SK-N-SH (cell line): ENCODE measurements around the gene POLR1A. TPM values are rescaled to one million over a fixed set of nuclear protein-coding genes. Genes with fewer than 3 reads are reported as not detected.

Experiments
- CTCF ChIA-PET: fragments of 300-600, 350-600 bp; formaldehyde crosslinking; extraction: SDS; loops from one replicate; lab custom pipeline; 2021; lab: Yijun Ruan, JAX
- POLR2A ChIA-PET: fragments of 350-600 bp; sonication (Branson Sonifier 250); formaldehyde crosslinking; extraction: SDS; loops from one replicate; lab custom pipeline; 2020; ENCODE audit warnings: antibody characterized with exemption, inconsistent platforms; lab: Yijun Ruan, JAX
- DNase-seq: peaks from one replicate; pipeline ENCODE4 v3.0.0; 2012
- H2AFZ ChIP-seq: fragments of 200-600 bp; sonication (generic); 2 replicates; pipeline ENCODE4 v1.8.1; 2016; ENCODE audit warnings: antibody characterized with exemption, mild to moderate bottlenecking, low read depth
- H3F3A ChIP-seq: fragments of 200-600 bp; sonication (generic); replicated peaks from 2 replicates; pipeline ENCODE3; 2016; ENCODE audit warnings: antibody characterized with exemption, mild to moderate bottlenecking; ENCODE audit not compliant: insufficient read depth
- H3K27ac ChIP-seq, 2 experiments: fragments of 200-500 bp in 1 of 2; fragments of 200-600 bp in 1 of 2; sonication (Bioruptor generic) in 1 of 2; sonication (generic), shearing (Covaris generic) in 1 of 2; 2 replicates each; pipeline versions ENCODE4 v1.5.1 to v1.6.1; 2014 to 2016; ENCODE audit warnings: low read depth in 2 of 2, inconsistent platforms in 1 of 2, low read length in 1 of 2, mild to moderate bottlenecking in 1 of 2, mixed read lengths in 1 of 2
- H3K27me3 ChIP-seq: fragments of 200-600 bp; sonication (generic), shearing (Covaris generic); 2 replicates; pipeline ENCODE4 v1.6.1; 2016; ENCODE audit warnings: mixed run types; ENCODE audit not compliant: insufficient read depth
- H3K36me3 ChIP-seq, 2 experiments: fragments of 200-500 bp in 1 of 2; fragments of 200-600 bp in 1 of 2; sonication (Bioruptor generic) in 1 of 2; sonication (generic) in 1 of 2; replicated peaks in 1 of 2; 2 replicates each; pipeline versions ENCODE3 to v1.5.1; 2014 to 2016; ENCODE audit warnings: low read length in 1 of 2, mild to moderate bottlenecking in 1 of 2; ENCODE audit not compliant: insufficient read depth in 2 of 2, control insufficient read depth in 1 of 2
- H3K4me1 ChIP-seq, 2 experiments: fragments of 200-500 bp in 1 of 2; fragments of 200-600 bp in 1 of 2; sonication (Bioruptor generic) in 1 of 2; sonication (generic), shearing (Covaris generic) in 1 of 2; 2 replicates each; pipeline versions ENCODE4 v1.5.1 to v1.6.1; 2014 to 2016; ENCODE audit warnings: low read depth in 1 of 2, low read length in 1 of 2, mixed run types in 1 of 2; ENCODE audit not compliant: insufficient read depth in 2 of 2, control insufficient read depth in 1 of 2
- H3K4me2 ChIP-seq: fragments of 200-600 bp; sonication (generic), shearing (Covaris generic); 2 replicates; pipeline ENCODE4 v1.6.1; 2017; ENCODE audit warnings: mixed run types
- H3K4me3 ChIP-seq, 2 experiments: fragments of 200-500 bp in 1 of 2; fragments of 200-600 bp in 1 of 2; sonication (Bioruptor generic) in 1 of 2; sonication (generic), shearing (Covaris generic) in 1 of 2; 2 replicates each; pipeline versions ENCODE4 v1.5.1 to v1.8.1; 2014 to 2016; ENCODE audit warnings: low read depth in 2 of 2, inconsistent platforms in 1 of 2, low read length in 1 of 2, mild to moderate bottlenecking in 1 of 2, mixed read lengths in 1 of 2, moderate library complexity in 1 of 2
- H3K79me2 ChIP-seq: fragments of 200-600 bp; sonication (generic); 2 replicates; pipeline ENCODE4 v1.8.1; 2017; ENCODE audit warnings: mild to moderate bottlenecking; ENCODE audit not compliant: insufficient read depth
- H3K9ac ChIP-seq: fragments of 200-600 bp; sonication (generic); 2 replicates; pipeline ENCODE4 v1.6.1; 2017; ENCODE audit warnings: mixed run types
- H3K9me2 ChIP-seq: fragments of 200-600 bp; sonication (generic); 2 replicates; pipeline ENCODE4 v1.6.1; 2017; ENCODE audit warnings: mixed run types
- H3K9me3 ChIP-seq: fragments of 200-600 bp; sonication (generic); 2 replicates; pipeline ENCODE4 v1.6.1; 2017; ENCODE audit warnings: mixed run types, mild to moderate bottlenecking, moderate library complexity
- H4K20me1 ChIP-seq: fragments of 200-600 bp; sonication (generic); 2 replicates; pipeline ENCODE4 v1.6.1; 2017; ENCODE audit warnings: mild to moderate bottlenecking, mixed run types; ENCODE audit not compliant: insufficient read depth
- CHD2 ChIP-seq: fragments of 150-350 bp; IDR thresholded peaks from 2 replicates; pipeline ENCODE4 v1.6.1; 2018; ENCODE audit warnings: low read length; ENCODE audit not compliant: partially characterized antibody
- ELF1 ChIP-seq: IDR thresholded peaks from 2 replicates; pipeline ENCODE4 v1.4.0; 2012
- EZH2phosphoT487 ChIP-seq: fragments of 200-600 bp; sonication (generic); IDR thresholded peaks from 2 replicates; pipeline ENCODE4 v1.6.1; 2017; ENCODE audit warnings: low read depth, mixed run types, mild to moderate bottlenecking, antibody characterized with exemption, moderate library complexity, borderline replicate concordance
- GATA2 ChIP-seq: sonication (generic); formaldehyde crosslinking; IDR thresholded peaks from 2 replicates; pipeline ENCODE4 v1.5.0; 2020; ENCODE audit warnings: mild to moderate bottlenecking, missing genetic modification reagents
- MEF2A ChIP-seq: IDR thresholded peaks from 2 replicates; pipeline ENCODE4 v1.4.0; 2012; ENCODE audit warnings: low read depth, borderline replicate concordance
- MXI1 ChIP-seq: IDR thresholded peaks from 2 replicates; pipeline ENCODE4 v1.6.1; 2012; ENCODE audit warnings: mild to moderate bottlenecking, low read depth, low read length, improper control_type of control experiment
- NFIC ChIP-seq: IDR thresholded peaks from 2 replicates; pipeline ENCODE4 v1.4.0; 2012; ENCODE audit warnings: borderline replicate concordance
- POLR2AphosphoS5 ChIP-seq: IDR thresholded peaks from 2 replicates; pipeline ENCODE4 v1.6.1; 2012; ENCODE audit warnings: low read depth, low read length
- RAD21 ChIP-seq: IDR thresholded peaks from 2 replicates; pipeline ENCODE4 v1.6.1; 2012; ENCODE audit warnings: mild to moderate bottlenecking, low read length
- RFX5 ChIP-seq: IDR thresholded peaks from 2 replicates; pipeline ENCODE4 v1.6.1; 2012; ENCODE audit warnings: mild to moderate bottlenecking, improper control_type of control experiment, low read length
- SIN3A ChIP-seq: IDR thresholded peaks from 2 replicates; pipeline ENCODE4 v1.6.1; 2012; ENCODE audit warnings: low read depth, mild to moderate bottlenecking, low read length, moderate library complexity, borderline replicate concordance
- SMC3 ChIP-seq: IDR thresholded peaks from 2 replicates; pipeline ENCODE4 v1.6.1; 2012; ENCODE audit warnings: low read depth, low read length, improper control_type of control experiment
- TAF1 ChIP-seq: IDR thresholded peaks from 2 replicates; pipeline ENCODE4 v1.6.1; 2012; ENCODE audit warnings: low read depth, mild to moderate bottlenecking, low read length, moderate library complexity, borderline replicate concordance
- TCF12 ChIP-seq: IDR thresholded peaks from 2 replicates; pipeline ENCODE4 v1.4.0; 2012
- TEAD4 ChIP-seq: IDR thresholded peaks from 2 replicates; pipeline ENCODE4 v1.4.0; 2012; ENCODE audit warnings: mild to moderate bottlenecking, borderline replicate concordance; ENCODE audit not compliant: insufficient read depth
- WGBS: methylation state at CpG from one replicate; pipeline ENCODE4 v1.1.6; 2017; ENCODE audit warnings: low lambda C conversion rate; 5-methylcytosine and 5-hydroxymethylcytosine counted together
- polyA plus RNA-seq, 3 experiments: library from polyadenylated mRNA; depleted of rRNA; stranded (reverse); fragments of >200 nt; gene quantifications; 2 replicates each; pipeline ENCODE4 v1.2.3, GENCODE V29; 2012
- TF ChIP-seq, protein P1 (sequence below): fragments of 150-350 bp; IDR thresholded peaks from 2 replicates; pipeline ENCODE4 v1.6.1; 2017; ENCODE audit warnings: antibody characterized with exemption, low read length, low read depth, borderline replicate concordance
- TF ChIP-seq, protein P2 (sequence below): fragments of 200-600 bp; sonication (generic); IDR thresholded peaks from 2 replicates; pipeline ENCODE4 v1.6.1; 2017; ENCODE audit warnings: antibody characterized with exemption, mild to moderate bottlenecking, moderate library complexity
- TF ChIP-seq, protein P3 (sequence below): fragments of 150-350 bp; IDR thresholded peaks from 2 replicates; pipeline ENCODE4 v1.6.1; 2016; ENCODE audit warnings: mild to moderate bottlenecking, low read depth, low read length
- TF ChIP-seq, protein P4 (sequence below): IDR thresholded peaks from 2 replicates; pipeline ENCODE4 v1.6.1; 2012; ENCODE audit warnings: mild to moderate bottlenecking, low read depth, low read length, moderate library complexity

The POLR1A gene
- polyA plus RNA-seq, 1 of the 3 experiments (the other 2 are of a cell fraction) = 6.1 TPM

DNA sequence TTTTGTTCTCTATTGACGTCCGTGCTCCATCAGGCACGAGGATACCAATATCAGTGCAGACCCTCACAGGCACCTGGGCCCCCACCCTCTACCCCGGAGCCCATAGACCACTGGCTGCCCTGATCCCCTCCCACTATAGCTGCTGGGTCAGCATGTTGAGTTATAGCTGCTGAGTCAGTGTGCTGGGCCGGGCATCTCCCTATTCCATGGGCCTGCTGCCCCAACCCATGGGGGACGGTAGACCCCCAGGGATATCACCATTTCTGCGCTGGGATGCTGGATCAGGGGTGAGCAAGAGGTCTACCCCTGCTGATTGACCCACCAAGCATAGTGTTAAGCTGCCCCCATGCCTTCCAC is 116.8 kb downstream of the POLR1A start:
- no peaks in the 10 kb centered on the region for H3K9me2 ChIP-seq
- no peak for TF ChIP-seq TEAD4
- TF ChIP-seq TAF1 = no peak
- no peak for TF ChIP-seq NFIC
- TF ChIP-seq, protein P1, sequence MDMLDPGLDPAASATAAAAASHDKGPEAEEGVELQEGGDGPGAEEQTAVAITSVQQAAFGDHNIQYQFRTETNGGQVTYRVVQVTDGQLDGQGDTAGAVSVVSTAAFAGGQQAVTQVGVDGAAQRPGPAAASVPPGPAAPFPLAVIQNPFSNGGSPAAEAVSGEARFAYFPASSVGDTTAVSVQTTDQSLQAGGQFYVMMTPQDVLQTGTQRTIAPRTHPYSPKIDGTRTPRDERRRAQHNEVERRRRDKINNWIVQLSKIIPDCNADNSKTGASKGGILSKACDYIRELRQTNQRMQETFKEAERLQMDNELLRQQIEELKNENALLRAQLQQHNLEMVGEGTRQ = no peak
- no peak for TF ChIP-seq SIN3A
- TF ChIP-seq SMC3 = no peak
- TF ChIP-seq, protein P2, sequence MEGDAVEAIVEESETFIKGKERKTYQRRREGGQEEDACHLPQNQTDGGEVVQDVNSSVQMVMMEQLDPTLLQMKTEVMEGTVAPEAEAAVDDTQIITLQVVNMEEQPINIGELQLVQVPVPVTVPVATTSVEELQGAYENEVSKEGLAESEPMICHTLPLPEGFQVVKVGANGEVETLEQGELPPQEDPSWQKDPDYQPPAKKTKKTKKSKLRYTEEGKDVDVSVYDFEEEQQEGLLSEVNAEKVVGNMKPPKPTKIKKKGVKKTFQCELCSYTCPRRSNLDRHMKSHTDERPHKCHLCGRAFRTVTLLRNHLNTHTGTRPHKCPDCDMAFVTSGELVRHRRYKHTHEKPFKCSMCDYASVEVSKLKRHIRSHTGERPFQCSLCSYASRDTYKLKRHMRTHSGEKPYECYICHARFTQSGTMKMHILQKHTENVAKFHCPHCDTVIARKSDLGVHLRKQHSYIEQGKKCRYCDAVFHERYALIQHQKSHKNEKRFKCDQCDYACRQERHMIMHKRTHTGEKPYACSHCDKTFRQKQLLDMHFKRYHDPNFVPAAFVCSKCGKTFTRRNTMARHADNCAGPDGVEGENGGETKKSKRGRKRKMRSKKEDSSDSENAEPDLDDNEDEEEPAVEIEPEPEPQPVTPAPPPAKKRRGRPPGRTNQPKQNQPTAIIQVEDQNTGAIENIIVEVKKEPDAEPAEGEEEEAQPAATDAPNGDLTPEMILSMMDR = no peak
- no peak for TF ChIP-seq CHD2
- TF ChIP-seq MEF2A = no peak
- POLR2A ChIA-PET = no interaction called here
- 88% methylated on average over 6 of the region's 7 CpGs for WGBS
- no peaks in the 10 kb centered on the region for H3K27me3 ChIP-seq
- no peaks in the 10 kb centered on the region for H4K20me1 ChIP-seq
- H3K27ac ChIP-seq = no peak overlapping the region
- H3K4me3 ChIP-seq = no peak overlapping the region
- H3K36me3 ChIP-seq = no peaks in the 10 kb centered on the region
- H3K4me2 ChIP-seq = no peak overlapping the region
- CTCF ChIA-PET = no interaction called here
- no peak for DNase-seq
- no peaks in the 10 kb centered on the region for H3F3A ChIP-seq
- H2AFZ ChIP-seq = no peak overlapping the region
- H3K79me2 ChIP-seq = no peaks in the 10 kb centered on the region
- H3K4me1 ChIP-seq = peaks cover 0 to 3% of the 10 kb centered on the region in 2 experiments; a peak in 1 of 4 replicates
- H3K9me3 ChIP-seq = no peaks in the 10 kb centered on the region
- no peak overlapping the region for H3K9ac ChIP-seq

DNA sequence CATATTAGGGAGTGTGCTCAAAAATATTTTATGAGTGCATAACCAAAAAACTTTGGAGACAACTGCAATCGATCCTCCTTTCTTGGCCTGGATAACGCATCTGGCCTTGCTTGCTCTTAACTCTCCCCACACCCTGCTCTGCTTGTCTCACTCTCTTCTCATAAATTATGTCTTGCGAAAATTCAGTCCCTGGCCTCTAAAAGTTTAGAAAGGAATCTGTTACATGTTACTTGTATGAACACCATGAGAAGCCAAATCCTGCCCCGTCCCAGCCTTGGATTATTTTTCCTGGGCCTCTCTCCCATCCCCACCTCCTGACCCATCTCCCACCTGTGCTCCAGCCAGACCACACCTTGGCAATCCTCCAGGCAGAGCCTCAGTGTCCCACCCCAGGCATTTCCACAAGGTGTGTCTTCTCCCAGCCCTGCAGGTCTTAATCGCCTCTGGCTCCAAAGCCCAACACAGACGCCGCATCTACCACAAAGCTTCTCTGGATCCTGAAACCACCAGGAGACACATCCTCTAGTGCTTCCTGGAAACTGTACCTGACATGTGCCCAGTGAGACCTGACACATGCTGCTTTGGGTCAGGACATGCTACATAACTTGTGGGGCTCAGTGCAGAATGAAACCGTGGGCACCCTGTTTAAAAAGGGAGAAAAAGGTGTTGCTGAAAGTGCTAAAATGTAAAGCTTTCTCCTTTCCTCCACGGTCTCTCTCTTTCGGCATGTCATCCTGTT is 117.3 kb downstream of the POLR1A start:
- Histone ChIP-seq H3K27ac (no peak overlapping the region), H4K20me1 (no peaks in the 10 kb centered on the region), H3K9me3 (no peaks in the 10 kb centered on the region), H3F3A (no peaks in the 10 kb centered on the region), H3K9ac (no peak overlapping the region), H2AFZ (no peak overlapping the region), H3K4me3 (no peak overlapping the region), H3K9me2 (no peaks in the 10 kb centered on the region), H3K4me2 (no peak overlapping the region), H3K36me3 (no peaks in the 10 kb centered on the region), H3K27me3 (no peaks in the 10 kb centered on the region), H3K4me1 (no peaks in the 10 kb centered on the region), H3K79me2 (no peaks in the 10 kb centered on the region)
- POLR2A ChIA-PET = no interaction called here
- no peak for DNase-seq
- CTCF ChIA-PET = interaction anchor here (0.9 kb wide), 1 partner anchor 161 kb away, joined by 3 read pairs; no protein-coding TSS in a partner anchor
- 80% methylated on average over 10 of the region's 10 CpGs for WGBS
- TF ChIP-seq RAD21 = no peak
- TF ChIP-seq, protein P3, sequence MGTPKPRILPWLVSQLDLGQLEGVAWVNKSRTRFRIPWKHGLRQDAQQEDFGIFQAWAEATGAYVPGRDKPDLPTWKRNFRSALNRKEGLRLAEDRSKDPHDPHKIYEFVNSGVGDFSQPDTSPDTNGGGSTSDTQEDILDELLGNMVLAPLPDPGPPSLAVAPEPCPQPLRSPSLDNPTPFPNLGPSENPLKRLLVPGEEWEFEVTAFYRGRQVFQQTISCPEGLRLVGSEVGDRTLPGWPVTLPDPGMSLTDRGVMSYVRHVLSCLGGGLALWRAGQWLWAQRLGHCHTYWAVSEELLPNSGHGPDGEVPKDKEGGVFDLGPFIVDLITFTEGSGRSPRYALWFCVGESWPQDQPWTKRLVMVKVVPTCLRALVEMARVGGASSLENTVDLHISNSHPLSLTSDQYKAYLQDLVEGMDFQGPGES = no peak
- TF ChIP-seq MXI1 = no peak
- TF ChIP-seq MEF2A = no peak
- no peak for TF ChIP-seq CHD2
- no peak for TF ChIP-seq ELF1
- no peak for TF ChIP-seq GATA2
- TF ChIP-seq EZH2phosphoT487 = no peak
- TF ChIP-seq, protein P4, sequence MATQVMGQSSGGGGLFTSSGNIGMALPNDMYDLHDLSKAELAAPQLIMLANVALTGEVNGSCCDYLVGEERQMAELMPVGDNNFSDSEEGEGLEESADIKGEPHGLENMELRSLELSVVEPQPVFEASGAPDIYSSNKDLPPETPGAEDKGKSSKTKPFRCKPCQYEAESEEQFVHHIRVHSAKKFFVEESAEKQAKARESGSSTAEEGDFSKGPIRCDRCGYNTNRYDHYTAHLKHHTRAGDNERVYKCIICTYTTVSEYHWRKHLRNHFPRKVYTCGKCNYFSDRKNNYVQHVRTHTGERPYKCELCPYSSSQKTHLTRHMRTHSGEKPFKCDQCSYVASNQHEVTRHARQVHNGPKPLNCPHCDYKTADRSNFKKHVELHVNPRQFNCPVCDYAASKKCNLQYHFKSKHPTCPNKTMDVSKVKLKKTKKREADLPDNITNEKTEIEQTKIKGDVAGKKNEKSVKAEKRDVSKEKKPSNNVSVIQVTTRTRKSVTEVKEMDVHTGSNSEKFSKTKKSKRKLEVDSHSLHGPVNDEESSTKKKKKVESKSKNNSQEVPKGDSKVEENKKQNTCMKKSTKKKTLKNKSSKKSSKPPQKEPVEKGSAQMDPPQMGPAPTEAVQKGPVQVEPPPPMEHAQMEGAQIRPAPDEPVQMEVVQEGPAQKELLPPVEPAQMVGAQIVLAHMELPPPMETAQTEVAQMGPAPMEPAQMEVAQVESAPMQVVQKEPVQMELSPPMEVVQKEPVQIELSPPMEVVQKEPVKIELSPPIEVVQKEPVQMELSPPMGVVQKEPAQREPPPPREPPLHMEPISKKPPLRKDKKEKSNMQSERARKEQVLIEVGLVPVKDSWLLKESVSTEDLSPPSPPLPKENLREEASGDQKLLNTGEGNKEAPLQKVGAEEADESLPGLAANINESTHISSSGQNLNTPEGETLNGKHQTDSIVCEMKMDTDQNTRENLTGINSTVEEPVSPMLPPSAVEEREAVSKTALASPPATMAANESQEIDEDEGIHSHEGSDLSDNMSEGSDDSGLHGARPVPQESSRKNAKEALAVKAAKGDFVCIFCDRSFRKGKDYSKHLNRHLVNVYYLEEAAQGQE = no peak
- TF ChIP-seq RFX5 = no peak
- TF ChIP-seq POLR2AphosphoS5 = no peak
- TF ChIP-seq TCF12 = no peak
- TF ChIP-seq TEAD4 = no peak
